Upper lobe of left lung (tissue), 4 donors: Measurements from ENCODE around the gene DPP6.

ENCODE experiments used
- CTCF ChIP-seq, 6 experiments: fragments of 450-650 bp in 4 of 6; fragments of 200-600 bp in 2 of 6; sonication (generic) in 2 of 6; IDR thresholded peaks; one replicate each; pipeline ENCODE4 v1.5.1; 2016 to 2019; ENCODE audit warnings: antibody characterized with exemption in 6 of 6
- POLR2A ChIP-seq, 4 donors: fragments of 450-650 bp; IDR thresholded peaks; one replicate each; pipeline ENCODE4 v1.5.1; 2016 to 2017; ENCODE audit warnings: antibody characterized with exemption in 4 of 4, mild to moderate bottlenecking in 2 of 4

DNA sequence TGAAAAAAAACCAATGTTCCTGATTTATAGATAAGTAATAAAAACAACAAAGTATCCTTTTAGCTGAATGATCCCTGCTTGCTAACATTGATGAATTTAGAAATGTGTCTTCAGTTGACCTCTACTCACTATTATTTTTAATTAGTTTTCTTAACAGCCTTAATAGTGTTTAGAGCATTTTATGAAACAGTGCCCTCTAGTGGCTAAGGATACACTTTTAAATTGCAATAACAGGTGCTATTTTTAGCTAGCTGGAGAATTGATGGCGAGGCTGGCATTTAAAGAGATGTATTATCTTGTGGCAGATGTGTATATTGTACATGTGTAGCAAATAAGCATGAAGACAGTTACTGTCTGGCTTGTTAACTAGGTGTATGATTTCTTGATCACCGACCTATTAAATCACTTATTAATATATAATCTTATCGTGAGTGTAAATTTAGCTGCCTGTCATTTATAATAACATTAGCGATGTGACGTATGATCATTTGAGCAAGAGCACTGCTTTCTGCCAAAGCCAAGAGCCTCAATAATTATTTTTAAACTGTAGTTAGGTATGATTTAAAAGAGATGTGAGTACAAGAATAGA lies 451.9 kb downstream of the DPP6 start:
- peak in 5 of 6 experiments; percentile 28 to 51 (median 43) for TF ChIP-seq CTCF (IDR thresholded peaks at IDR 0.05)
- TF ChIP-seq POLR2A (IDR thresholded peaks at IDR 0.05): no peak
